ENCODE results near the gene IL1RL2.

Gene IL1RL2

DNA sequence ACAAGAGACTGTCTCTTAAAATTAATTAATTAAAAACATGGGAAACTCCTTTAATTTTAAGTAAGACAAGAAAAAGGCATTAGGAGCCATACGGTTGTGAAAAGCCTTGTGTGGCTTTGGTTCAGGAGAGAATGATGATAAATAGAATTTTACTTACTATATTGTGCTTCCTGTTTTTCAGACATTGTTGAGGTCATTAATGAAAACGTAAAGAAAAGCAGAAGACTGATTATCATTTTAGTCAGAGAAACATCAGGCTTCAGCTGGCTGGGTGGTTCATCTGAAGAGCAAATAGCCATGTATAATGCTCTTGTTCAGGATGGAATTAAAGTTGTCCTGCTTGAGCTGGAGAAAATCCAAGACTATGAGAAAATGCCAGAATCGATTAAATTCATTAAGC, 10.7 kb upstream of the IL1RL2 start:
- no peak overlapping the region for H3K9ac ChIP-seq (ENCODE audit: low read length)
- no peak overlapping the region for H3K4me2 ChIP-seq (ENCODE audit: low read length)
- H3K36me3 ChIP-seq (ENCODE audit: insufficient read depth, low read length): no peaks in the 10 kb centered on the region
- no peak overlapping the region for H2AFZ ChIP-seq (ENCODE audit: low read length)
- TF ChIP-seq, protein P1, sequence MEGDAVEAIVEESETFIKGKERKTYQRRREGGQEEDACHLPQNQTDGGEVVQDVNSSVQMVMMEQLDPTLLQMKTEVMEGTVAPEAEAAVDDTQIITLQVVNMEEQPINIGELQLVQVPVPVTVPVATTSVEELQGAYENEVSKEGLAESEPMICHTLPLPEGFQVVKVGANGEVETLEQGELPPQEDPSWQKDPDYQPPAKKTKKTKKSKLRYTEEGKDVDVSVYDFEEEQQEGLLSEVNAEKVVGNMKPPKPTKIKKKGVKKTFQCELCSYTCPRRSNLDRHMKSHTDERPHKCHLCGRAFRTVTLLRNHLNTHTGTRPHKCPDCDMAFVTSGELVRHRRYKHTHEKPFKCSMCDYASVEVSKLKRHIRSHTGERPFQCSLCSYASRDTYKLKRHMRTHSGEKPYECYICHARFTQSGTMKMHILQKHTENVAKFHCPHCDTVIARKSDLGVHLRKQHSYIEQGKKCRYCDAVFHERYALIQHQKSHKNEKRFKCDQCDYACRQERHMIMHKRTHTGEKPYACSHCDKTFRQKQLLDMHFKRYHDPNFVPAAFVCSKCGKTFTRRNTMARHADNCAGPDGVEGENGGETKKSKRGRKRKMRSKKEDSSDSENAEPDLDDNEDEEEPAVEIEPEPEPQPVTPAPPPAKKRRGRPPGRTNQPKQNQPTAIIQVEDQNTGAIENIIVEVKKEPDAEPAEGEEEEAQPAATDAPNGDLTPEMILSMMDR (IDR thresholded peaks at IDR 0.05; ENCODE audit: low read length): no peak
- TF ChIP-seq EZH2 (IDR thresholded peaks at IDR 0.05; ENCODE audit: borderline replicate concordance, low read length): no peak
- no peak overlapping the region for H3K4me3 ChIP-seq (ENCODE audit: low read depth, low read length, poor library complexity, severe bottlenecking)
- no peaks in the 10 kb centered on the region for H4K20me1 ChIP-seq (ENCODE audit: insufficient read depth, low read length)
- no peaks in the 10 kb centered on the region for H3K27me3 ChIP-seq (ENCODE audit: insufficient read depth, low read length)
- no peaks in the 10 kb centered on the region for H3K4me1 ChIP-seq (ENCODE audit: insufficient read depth, low read length, severe bottlenecking)
- H3K27ac ChIP-seq (ENCODE audit: low read depth, low read length, poor library complexity, severe bottlenecking): no peak overlapping the region
- H3K9me3 ChIP-seq (ENCODE audit: low read length): no peaks in the 10 kb centered on the region
- no peaks in the 10 kb centered on the region for H3F3A ChIP-seq (ENCODE audit: insufficient read depth, low read length)
- no peaks in the 10 kb centered on the region for H3K79me2 ChIP-seq (ENCODE audit: insufficient read depth, low read length)
- no peaks in the 10 kb centered on the region for H3K9me2 ChIP-seq (ENCODE audit: low read depth, low read length)

DNA sequence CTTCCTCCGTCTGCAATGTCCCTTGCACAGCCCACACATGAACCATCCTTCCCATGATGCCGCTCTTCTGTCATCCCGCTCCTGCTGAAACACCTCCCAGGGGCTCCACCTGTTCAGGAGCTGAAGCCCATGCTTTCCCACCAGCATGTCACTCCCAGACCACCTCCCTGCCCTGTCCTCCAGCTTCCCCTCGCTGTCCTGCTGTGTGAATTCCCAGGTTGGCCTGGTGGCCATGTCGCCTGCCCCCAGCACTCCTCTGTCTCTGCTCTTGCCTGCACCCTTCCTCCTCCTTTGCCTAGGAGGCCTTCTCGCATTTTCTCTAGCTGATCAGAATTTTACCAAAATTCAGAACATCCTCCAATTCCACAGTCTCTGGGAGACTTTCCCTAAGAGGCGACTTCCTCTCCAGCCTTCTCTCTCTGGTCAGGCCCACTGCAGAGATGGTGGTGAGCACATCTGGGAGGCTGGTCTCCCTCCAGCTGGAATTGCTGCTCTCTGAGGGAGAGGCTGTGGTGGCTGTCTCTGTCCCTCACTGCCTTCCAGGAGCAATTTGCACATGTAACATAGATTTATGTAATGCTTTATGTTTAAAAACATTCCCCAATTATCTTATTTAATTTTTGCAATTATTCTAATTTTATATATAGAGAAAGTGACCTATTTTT, 8.9 kb upstream of the IL1RL2 start:
- Histone ChIP-seq H3K9ac (ENCODE audit: low read length) (no peak overlapping the region), H3K4me1 (ENCODE audit: insufficient read depth, low read length, severe bottlenecking) (no peaks in the 10 kb centered on the region), H3F3A (ENCODE audit: insufficient read depth, low read length) (no peaks in the 10 kb centered on the region), H3K4me3 (ENCODE audit: low read depth, low read length, poor library complexity, severe bottlenecking) (no peak overlapping the region), H2AFZ (ENCODE audit: low read length) (no peak overlapping the region), H3K9me3 (ENCODE audit: low read length) (no peaks in the 10 kb centered on the region), H3K36me3 (ENCODE audit: insufficient read depth, low read length) (no peaks in the 10 kb centered on the region), H3K9me2 (ENCODE audit: low read depth, low read length) (no peaks in the 10 kb centered on the region), H3K79me2 (ENCODE audit: insufficient read depth, low read length) (no peaks in the 10 kb centered on the region), H4K20me1 (ENCODE audit: insufficient read depth, low read length) (no peaks in the 10 kb centered on the region), H3K27me3 (ENCODE audit: insufficient read depth, low read length) (no peaks in the 10 kb centered on the region), H3K4me2 (ENCODE audit: low read length) (no peak overlapping the region), H3K27ac (ENCODE audit: low read depth, low read length, poor library complexity, severe bottlenecking) (no peak overlapping the region)
- TF ChIP-seq EZH2 (IDR thresholded peaks at IDR 0.05; ENCODE audit: borderline replicate concordance, low read length): no peak
- TF ChIP-seq, protein P1 (IDR thresholded peaks at IDR 0.05; ENCODE audit: low read length): no peak

DNA sequence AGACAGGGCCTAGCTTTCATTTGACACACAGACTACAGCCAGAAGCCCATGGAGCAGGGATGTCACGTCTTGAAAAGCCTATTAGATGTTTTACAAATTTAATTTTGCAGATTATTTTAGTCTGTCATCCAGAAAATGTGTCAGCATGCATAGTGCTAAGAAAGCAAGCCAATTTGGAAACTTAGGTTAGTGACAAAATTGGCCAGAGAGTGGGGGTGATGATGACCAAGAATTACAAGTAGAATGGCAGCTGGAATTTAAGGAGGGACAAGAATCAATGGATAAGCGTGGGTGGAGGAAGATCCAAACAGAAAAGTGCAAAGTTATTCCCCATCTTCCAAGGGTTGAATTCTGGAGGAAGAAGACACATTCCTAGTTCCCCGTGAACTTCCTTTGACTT, 7.8 kb upstream of the IL1RL2 start:
- no peak overlapping the region for H2AFZ ChIP-seq (ENCODE audit: low read length)
- H3K4me1 ChIP-seq (ENCODE audit: insufficient read depth, low read length, severe bottlenecking): no peaks in the 10 kb centered on the region
- H4K20me1 ChIP-seq (ENCODE audit: insufficient read depth, low read length): no peaks in the 10 kb centered on the region
- H3K36me3 ChIP-seq (ENCODE audit: insufficient read depth, low read length): no peaks in the 10 kb centered on the region
- H3K9ac ChIP-seq (ENCODE audit: low read length): no peak overlapping the region
- no peak for TF ChIP-seq EZH2 (IDR thresholded peaks at IDR 0.05; ENCODE audit: borderline replicate concordance, low read length)
- TF ChIP-seq, protein P1 (IDR thresholded peaks at IDR 0.05; ENCODE audit: low read length): no peak
- H3K27me3 ChIP-seq (ENCODE audit: insufficient read depth, low read length): no peaks in the 10 kb centered on the region
- no peak overlapping the region for H3K4me3 ChIP-seq (ENCODE audit: low read depth, low read length, poor library complexity, severe bottlenecking)
- no peaks in the 10 kb centered on the region for H3K79me2 ChIP-seq (ENCODE audit: insufficient read depth, low read length)
- no peaks in the 10 kb centered on the region for H3F3A ChIP-seq (ENCODE audit: insufficient read depth, low read length)
- H3K27ac ChIP-seq (ENCODE audit: low read depth, low read length, poor library complexity, severe bottlenecking): no peak overlapping the region
- H3K9me2 ChIP-seq (ENCODE audit: low read depth, low read length): no peaks in the 10 kb centered on the region
- H3K4me2 ChIP-seq (ENCODE audit: low read length): no peak overlapping the region
- H3K9me3 ChIP-seq (ENCODE audit: low read length): no peaks in the 10 kb centered on the region

All from OCI-LY1 (cell line).